Measurements from ENCODE around the gene PPP1R12C. TPM values are rescaled to one million over a fixed set of nuclear protein-coding genes. Genes with fewer than 3 reads are reported as not detected.

Gene PPP1R12C
- total RNA-seq, 2 experiments from 2014 or later = 55.4 to 55.8 TPM

DNA sequence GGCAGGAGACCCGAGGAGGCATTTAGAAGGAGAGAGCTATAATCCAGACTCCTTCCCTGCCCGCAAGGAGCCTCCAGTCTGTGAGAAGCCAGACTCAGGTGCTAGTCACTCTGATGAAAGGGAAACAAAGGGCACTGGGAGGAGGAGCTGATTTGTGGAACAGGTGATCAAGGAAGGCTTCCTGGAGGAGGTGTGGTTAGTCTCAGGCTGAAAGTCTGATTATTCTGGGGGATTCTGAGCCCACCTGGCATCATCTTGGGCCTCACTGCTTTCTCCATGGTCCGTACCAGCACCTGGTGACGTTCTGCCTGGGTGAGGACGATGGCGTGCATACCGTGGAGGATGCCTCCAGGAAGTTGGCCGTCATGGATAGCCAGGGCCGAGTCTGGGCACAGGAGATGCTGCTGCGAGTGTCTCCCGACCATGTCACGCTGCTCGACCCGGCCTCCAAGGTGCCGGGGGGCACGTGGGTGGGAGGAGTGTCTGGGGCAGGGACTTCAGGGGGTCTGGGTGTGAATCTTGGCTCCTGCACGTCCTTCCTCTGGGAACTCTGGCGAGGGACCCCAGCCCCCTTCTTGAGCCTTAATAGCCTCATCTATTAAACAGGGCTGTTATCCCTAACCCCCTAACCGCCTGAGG is 37.9 kb downstream of the PPP1R12C start:
- CTCF ChIA-PET = interaction anchor here (0.7 to 2.4 kb wide), 2 partner anchors 9 to 81 kb away, joined by 3 to 7 read pairs; no protein-coding TSS in a partner anchor
- POLR2A ChIA-PET = interaction anchor here (2.2 kb wide), 1 partner anchor 17 kb away, joined by 13 read pairs; the partner anchor contains the start of gene RDH13
- no peak overlapping the region for H3K27ac Mint-ChIP-seq
- peak overlapping the region; percentile 62 for H3K4me3 Mint-ChIP-seq
- TF ChIP-seq, protein P1, sequence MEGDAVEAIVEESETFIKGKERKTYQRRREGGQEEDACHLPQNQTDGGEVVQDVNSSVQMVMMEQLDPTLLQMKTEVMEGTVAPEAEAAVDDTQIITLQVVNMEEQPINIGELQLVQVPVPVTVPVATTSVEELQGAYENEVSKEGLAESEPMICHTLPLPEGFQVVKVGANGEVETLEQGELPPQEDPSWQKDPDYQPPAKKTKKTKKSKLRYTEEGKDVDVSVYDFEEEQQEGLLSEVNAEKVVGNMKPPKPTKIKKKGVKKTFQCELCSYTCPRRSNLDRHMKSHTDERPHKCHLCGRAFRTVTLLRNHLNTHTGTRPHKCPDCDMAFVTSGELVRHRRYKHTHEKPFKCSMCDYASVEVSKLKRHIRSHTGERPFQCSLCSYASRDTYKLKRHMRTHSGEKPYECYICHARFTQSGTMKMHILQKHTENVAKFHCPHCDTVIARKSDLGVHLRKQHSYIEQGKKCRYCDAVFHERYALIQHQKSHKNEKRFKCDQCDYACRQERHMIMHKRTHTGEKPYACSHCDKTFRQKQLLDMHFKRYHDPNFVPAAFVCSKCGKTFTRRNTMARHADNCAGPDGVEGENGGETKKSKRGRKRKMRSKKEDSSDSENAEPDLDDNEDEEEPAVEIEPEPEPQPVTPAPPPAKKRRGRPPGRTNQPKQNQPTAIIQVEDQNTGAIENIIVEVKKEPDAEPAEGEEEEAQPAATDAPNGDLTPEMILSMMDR (IDR thresholded peaks at IDR 0.05) = no peak
- H3K9me3 Mint-ChIP-seq = no peaks in the 10 kb centered on the region
- DNase-seq (no peak), ATAC-seq (no peak)
- intact Hi-C loops (cut with micrococcal nuclease) = no loop called here
- H3K27me3 Mint-ChIP-seq = peaks cover 57% of the 10 kb centered on the region
- no peaks in the 10 kb centered on the region for H3K36me3 Mint-ChIP-seq (ENCODE audit: low read depth)
- H3K4me1 Mint-ChIP-seq (ENCODE audit: low read depth) = peaks cover 19% of the 10 kb centered on the region

DNA sequence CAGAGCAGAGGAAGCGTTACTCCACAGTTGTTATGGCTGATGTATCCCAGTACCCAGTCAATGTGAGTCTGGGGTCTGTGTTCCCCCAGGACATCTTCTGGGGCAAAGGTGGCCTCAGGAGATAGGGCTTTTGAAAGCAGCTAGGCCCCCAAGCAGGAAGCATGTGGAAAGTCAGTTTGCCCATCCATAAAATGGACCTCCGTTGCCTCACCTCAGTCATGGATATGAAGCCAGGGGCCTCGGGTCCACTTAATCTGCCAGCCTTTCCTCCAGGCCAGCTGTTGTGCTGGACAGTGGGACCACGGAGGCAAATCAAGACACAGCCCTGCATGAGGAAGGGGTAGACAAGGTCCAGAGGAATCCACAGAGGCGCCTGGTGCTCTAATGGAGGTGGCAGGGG is 38.4 kb downstream of the PPP1R12C start:
- ChIA-PET POLR2A (interaction anchor here (2.2 kb wide), 1 partner anchor 16 kb away, joined by 13 read pairs; the partner anchor contains the start of gene RDH13), CTCF (interaction anchor here (2.4 kb wide), 1 partner anchor 81 kb away, joined by 7 read pairs; no protein-coding TSS in a partner anchor)
- H3K27ac Mint-ChIP-seq = no peak overlapping the region
- peaks cover 19% of the 10 kb centered on the region for H3K4me1 Mint-ChIP-seq (ENCODE audit: low read depth)
- H3K36me3 Mint-ChIP-seq (ENCODE audit: low read depth) = no peaks in the 10 kb centered on the region
- TF ChIP-seq, protein P1 (IDR thresholded peaks at IDR 0.05) = no peak
- no peak overlapping the region for H3K4me3 Mint-ChIP-seq
- intact Hi-C loops (cut with micrococcal nuclease) = no loop called here
- H3K27me3 Mint-ChIP-seq = peaks cover 56% of the 10 kb centered on the region
- DNase-seq (no peak), ATAC-seq (no peak)
- no peaks in the 10 kb centered on the region for H3K9me3 Mint-ChIP-seq

DNA sequence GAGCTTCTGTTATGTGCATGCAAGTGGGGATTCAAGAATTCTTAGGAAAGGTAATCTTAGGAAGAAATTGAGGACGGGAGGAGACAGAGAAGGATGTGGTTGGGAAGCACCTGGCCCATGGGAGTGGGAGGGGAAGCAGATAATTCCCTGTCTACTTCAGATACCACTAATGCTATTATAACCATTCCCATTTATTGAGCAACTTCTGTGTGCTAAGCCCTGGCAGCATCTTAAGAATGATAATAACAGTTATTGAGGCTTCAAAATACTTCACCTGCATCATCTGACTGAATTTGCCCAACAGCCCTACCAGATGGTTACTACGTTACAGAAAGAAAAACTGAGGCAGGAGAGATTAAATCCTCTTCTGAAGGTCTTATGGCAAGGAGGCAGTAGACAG is 40.3 kb downstream of the PPP1R12C start:
- H3K4me1 Mint-ChIP-seq (ENCODE audit: low read depth) = peaks cover 14% of the 10 kb centered on the region
- intact Hi-C loops (cut with micrococcal nuclease) = no loop called here
- no peaks in the 10 kb centered on the region for H3K36me3 Mint-ChIP-seq (ENCODE audit: low read depth)
- no peak overlapping the region for H3K27ac Mint-ChIP-seq
- CTCF ChIA-PET = no interaction called here
- TF ChIP-seq, protein P1 (IDR thresholded peaks at IDR 0.05) = no peak
- peaks cover 48% of the 10 kb centered on the region for H3K27me3 Mint-ChIP-seq
- ATAC-seq (no peak), DNase-seq (no peak)
- H3K4me3 Mint-ChIP-seq = no peak overlapping the region
- POLR2A ChIA-PET = no interaction called here
- H3K9me3 Mint-ChIP-seq = no peaks in the 10 kb centered on the region

DNA sequence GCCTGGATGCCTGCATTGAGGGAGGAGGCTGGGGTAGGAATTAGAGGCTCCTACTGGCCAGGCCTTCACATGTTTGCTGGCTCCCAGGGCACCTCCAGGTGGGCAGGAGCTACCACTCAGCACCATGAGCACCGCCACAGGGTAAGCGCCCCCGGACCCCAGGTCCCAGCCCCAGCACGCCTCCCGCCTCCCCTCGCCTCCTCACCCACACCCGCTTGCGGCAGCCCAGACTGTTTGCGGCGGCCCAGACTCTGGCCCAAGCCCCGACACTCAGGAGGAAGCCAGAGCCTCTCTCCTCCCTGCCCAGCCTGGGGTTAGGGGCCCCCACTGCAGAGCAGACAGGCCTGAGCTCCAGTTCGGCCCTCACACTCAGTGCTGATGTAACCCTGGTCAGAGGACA is 41.1 kb downstream of the PPP1R12C start:
- Mint-ChIP-seq H3K4me3 (no peak overlapping the region), H3K4me1 (ENCODE audit: low read depth) (peaks cover 11% of the 10 kb centered on the region), H3K27me3 (peaks cover 50% of the 10 kb centered on the region), H3K36me3 (ENCODE audit: low read depth) (no peaks in the 10 kb centered on the region), H3K9me3 (no peaks in the 10 kb centered on the region), H3K27ac (no peak overlapping the region)
- intact Hi-C loops (cut with micrococcal nuclease) = no loop called here
- no peak for ATAC-seq
- no peak for DNase-seq
- TF ChIP-seq, protein P1 (IDR thresholded peaks at IDR 0.05) = no peak
- CTCF ChIA-PET = no interaction called here
- POLR2A ChIA-PET = no interaction called here

DNA sequence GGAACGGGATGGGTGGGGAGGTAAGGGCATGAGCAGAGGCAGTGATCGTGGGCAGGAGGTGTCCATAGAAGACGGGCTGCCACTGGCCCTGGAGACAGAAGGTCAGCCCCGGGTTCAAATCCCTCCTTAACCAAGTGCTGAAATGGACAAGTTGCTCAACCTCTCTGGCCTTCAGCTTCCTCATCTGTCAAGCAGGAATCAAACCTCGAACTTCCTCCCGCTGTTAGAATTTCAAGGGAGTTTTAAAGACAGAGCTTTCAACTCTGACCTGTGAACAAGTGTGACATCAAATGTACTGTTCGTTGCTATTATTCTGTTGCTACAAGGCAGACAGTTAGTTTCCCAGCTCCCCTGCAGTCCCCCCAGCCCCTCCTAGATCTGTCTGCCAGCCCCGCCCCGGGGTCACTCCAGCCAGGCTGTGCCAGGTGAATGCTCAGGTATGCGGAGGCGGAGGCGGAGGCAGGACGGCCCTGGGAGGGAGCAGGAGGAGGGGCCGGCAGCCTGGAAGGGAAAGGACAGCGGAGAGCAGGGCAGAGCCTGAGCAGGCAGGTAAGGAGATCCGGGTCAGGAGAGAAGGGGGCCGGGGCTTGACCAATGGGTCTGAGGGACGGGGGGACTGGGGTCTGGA is 42.0 kb downstream of the PPP1R12C start, which contains the start of gene EPS8L1:
Gene EPS8L1, plus strand, starts transcription at position 499 of the 628 bp plus-strand sequence. CDS start 576 bp downstream, outside the sequence.
- Mint-ChIP-seq H3K27ac (no peak within 1 kb of the TSS), H3K4me3 (no peak within 1 kb of the TSS), H3K36me3 (ENCODE audit: low read depth) (no peaks in the 10 kb centered on the region), H3K27me3 (peaks cover 47% of the 10 kb centered on the region), H3K9me3 (no peaks in the 10 kb centered on the region), H3K4me1 (ENCODE audit: low read depth) (peaks cover 6% of the 10 kb centered on the region)
- TF ChIP-seq, protein P1 (IDR thresholded peaks at IDR 0.05) = no peak
- POLR2A ChIA-PET = no interaction called here
- intact Hi-C loops (cut with micrococcal nuclease) = no loop called here
- DNase-seq (no peak), ATAC-seq (no peak)
- CTCF ChIA-PET = interaction anchor here (1.1 kb wide), 1 partner anchor 149 kb away, joined by 3 read pairs; no protein-coding TSS in a partner anchor
